SK-N-SH (cell line): Measurements from ENCODE around the gene RAI1.

Experiments
- EP300 ChIP-seq, 2 experiments: IDR thresholded peaks; 2 replicates each; pipeline versions ENCODE4 v1.4.0 to v1.6.1; 2012; ENCODE audit warnings: borderline replicate concordance in 1 of 2, low read depth in 1 of 2, low read length in 1 of 2
- EZH2phosphoT487 ChIP-seq: fragments of 200-600 bp; sonication (generic); IDR thresholded peaks from 2 replicates; pipeline ENCODE4 v1.6.1; 2017; ENCODE audit warnings: low read depth, mixed run types, mild to moderate bottlenecking, antibody characterized with exemption, moderate library complexity, borderline replicate concordance
- FOXJ3 ChIP-seq: sonication (generic); formaldehyde crosslinking; IDR thresholded peaks from 2 replicates; pipeline ENCODE4 v1.5.1; 2020; ENCODE audit warnings: mild to moderate bottlenecking, missing genetic modification reagents
- FOXM1 ChIP-seq: IDR thresholded peaks from 2 replicates; pipeline ENCODE4 v1.4.0; 2012; ENCODE audit warnings: low read depth, mild to moderate bottlenecking
- JUND ChIP-seq: IDR thresholded peaks from 2 replicates; pipeline ENCODE4 v1.4.0; 2012
- POLR2AphosphoS5 ChIP-seq: IDR thresholded peaks from 2 replicates; pipeline ENCODE4 v1.6.1; 2012; ENCODE audit warnings: low read depth, low read length
- RCOR1 ChIP-seq: fragments of 150-350 bp; IDR thresholded peaks from 2 replicates; pipeline ENCODE4 v1.6.1; 2017; ENCODE audit warnings: antibody characterized with exemption, low read length
- RFX5 ChIP-seq: IDR thresholded peaks from 2 replicates; pipeline ENCODE4 v1.6.1; 2012; ENCODE audit warnings: mild to moderate bottlenecking, improper control_type of control experiment, low read length
- SMC3 ChIP-seq: IDR thresholded peaks from 2 replicates; pipeline ENCODE4 v1.6.1; 2012; ENCODE audit warnings: low read depth, low read length, improper control_type of control experiment
- TAF1 ChIP-seq: IDR thresholded peaks from 2 replicates; pipeline ENCODE4 v1.6.1; 2012; ENCODE audit warnings: low read depth, mild to moderate bottlenecking, low read length, moderate library complexity, borderline replicate concordance
- TF ChIP-seq, protein P1 (sequence below): fragments of 200-600 bp; sonication (generic); IDR thresholded peaks from 2 replicates; pipeline ENCODE4 v1.6.1; 2017; ENCODE audit warnings: antibody characterized with exemption, mild to moderate bottlenecking, moderate library complexity
- TF ChIP-seq, protein P2 (sequence below): IDR thresholded peaks from 2 replicates; pipeline ENCODE4 v1.4.0; 2012; ENCODE audit warnings: low read depth, borderline replicate concordance
- TF ChIP-seq, protein P3 (sequence below): IDR thresholded peaks from 2 replicates; pipeline ENCODE4 v1.4.0; 2012; ENCODE audit warnings: low read depth

GRCh38 chr17:17668775-17669579 is 12.3 kb upstream of the RAI1 start:
- TF ChIP-seq POLR2AphosphoS5 (no peak), TAF1 (no peak), EZH2phosphoT487 (no peak), FOXM1 (no peak), SMC3 (no peak), RFX5 (no peak), FOXJ3 (CRISPR knock-in tag) (no peak), EP300 (IDR thresholded peaks at IDR 0.05; ENCODE audit: borderline replicate concordance in 1 of 2, low read depth in 1 of 2, low read length in 1 of 2) (no peak), RCOR1 (no peak), JUND (no peak)
- TF ChIP-seq, protein P1, sequence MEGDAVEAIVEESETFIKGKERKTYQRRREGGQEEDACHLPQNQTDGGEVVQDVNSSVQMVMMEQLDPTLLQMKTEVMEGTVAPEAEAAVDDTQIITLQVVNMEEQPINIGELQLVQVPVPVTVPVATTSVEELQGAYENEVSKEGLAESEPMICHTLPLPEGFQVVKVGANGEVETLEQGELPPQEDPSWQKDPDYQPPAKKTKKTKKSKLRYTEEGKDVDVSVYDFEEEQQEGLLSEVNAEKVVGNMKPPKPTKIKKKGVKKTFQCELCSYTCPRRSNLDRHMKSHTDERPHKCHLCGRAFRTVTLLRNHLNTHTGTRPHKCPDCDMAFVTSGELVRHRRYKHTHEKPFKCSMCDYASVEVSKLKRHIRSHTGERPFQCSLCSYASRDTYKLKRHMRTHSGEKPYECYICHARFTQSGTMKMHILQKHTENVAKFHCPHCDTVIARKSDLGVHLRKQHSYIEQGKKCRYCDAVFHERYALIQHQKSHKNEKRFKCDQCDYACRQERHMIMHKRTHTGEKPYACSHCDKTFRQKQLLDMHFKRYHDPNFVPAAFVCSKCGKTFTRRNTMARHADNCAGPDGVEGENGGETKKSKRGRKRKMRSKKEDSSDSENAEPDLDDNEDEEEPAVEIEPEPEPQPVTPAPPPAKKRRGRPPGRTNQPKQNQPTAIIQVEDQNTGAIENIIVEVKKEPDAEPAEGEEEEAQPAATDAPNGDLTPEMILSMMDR = no peak
- TF ChIP-seq, protein P2, sequence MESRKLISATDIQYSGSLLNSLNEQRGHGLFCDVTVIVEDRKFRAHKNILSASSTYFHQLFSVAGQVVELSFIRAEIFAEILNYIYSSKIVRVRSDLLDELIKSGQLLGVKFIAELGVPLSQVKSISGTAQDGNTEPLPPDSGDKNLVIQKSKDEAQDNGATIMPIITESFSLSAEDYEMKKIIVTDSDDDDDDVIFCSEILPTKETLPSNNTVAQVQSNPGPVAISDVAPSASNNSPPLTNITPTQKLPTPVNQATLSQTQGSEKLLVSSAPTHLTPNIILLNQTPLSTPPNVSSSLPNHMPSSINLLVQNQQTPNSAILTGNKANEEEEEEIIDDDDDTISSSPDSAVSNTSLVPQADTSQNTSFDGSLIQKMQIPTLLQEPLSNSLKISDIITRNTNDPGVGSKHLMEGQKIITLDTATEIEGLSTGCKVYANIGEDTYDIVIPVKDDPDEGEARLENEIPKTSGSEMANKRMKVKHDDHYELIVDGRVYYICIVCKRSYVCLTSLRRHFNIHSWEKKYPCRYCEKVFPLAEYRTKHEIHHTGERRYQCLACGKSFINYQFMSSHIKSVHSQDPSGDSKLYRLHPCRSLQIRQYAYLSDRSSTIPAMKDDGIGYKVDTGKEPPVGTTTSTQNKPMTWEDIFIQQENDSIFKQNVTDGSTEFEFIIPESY = no peak
- TF ChIP-seq, protein P3, sequence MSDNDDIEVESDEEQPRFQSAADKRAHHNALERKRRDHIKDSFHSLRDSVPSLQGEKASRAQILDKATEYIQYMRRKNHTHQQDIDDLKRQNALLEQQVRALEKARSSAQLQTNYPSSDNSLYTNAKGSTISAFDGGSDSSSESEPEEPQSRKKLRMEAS = no peak
